ENCODE measurements around the gene PTPRN2. TPM values are rescaled to one million over a fixed set of nuclear protein-coding genes. Genes with fewer than 3 reads are reported as not detected.

The PTPRN2 gene
- total RNA-seq, 1 donor from 2014 or later = 2.4 TPM

GRCh38 chr7:157558875-157559595 is 1028.6 kb downstream of the PTPRN2 start:
- Histone ChIP-seq H3K27me3 (ENCODE audit: control insufficient read depth, insufficient read depth, low read length) (no peaks in the 10 kb centered on the region), H3K36me3 (ENCODE audit: control insufficient read depth, insufficient read depth, low read length) (no peaks in the 10 kb centered on the region), H3K4me3 (ENCODE audit: low read depth, low read length) (no peak overlapping the region)
- no peak for DNase-seq (ENCODE audit: low read depth)
- TF ChIP-seq CTCF (IDR thresholded peaks at IDR 0.05; ENCODE audit: insufficient read depth, low read length, poor library complexity, severe bottlenecking) = no peak

- no peak for TF ChIP-seq CTCF (IDR thresholded peaks at IDR 0.05; ENCODE audit: insufficient read depth, low read length, poor library complexity, severe bottlenecking)
- H3K4me3 ChIP-seq (ENCODE audit: low read depth, low read length) = no peak overlapping the region
- H3K36me3 ChIP-seq (ENCODE audit: control insufficient read depth, insufficient read depth, low read length) = no peaks in the 10 kb centered on the region
Measured at GRCh38 chr7:157558516-157558874, 1029.1 kb downstream of the PTPRN2 start.

GRCh38 chr7:157558061-157558460 is 1029.6 kb downstream of the PTPRN2 start:
- Histone ChIP-seq H3K4me3 (ENCODE audit: low read depth, low read length) (no peak overlapping the region), H3K36me3 (ENCODE audit: control insufficient read depth, insufficient read depth, low read length) (no peaks in the 10 kb centered on the region), H3K27me3 (ENCODE audit: control insufficient read depth, insufficient read depth, low read length) (no peaks in the 10 kb centered on the region)
- DNase-seq (ENCODE audit: low read depth) = no peak
- no peak for TF ChIP-seq CTCF (IDR thresholded peaks at IDR 0.05; ENCODE audit: insufficient read depth, low read length, poor library complexity, severe bottlenecking)

More at GRCh38 chr7:157558516-157558874, 1029.1 kb downstream of the PTPRN2 start:
- H3K27me3 ChIP-seq (ENCODE audit: control insufficient read depth, insufficient read depth, low read length) = no peaks in the 10 kb centered on the region
- DNase-seq (ENCODE audit: low read depth) = no peak

GRCh38 chr7:157557263-157557662 is 1030.4 kb downstream of the PTPRN2 start:
- no peak for DNase-seq (ENCODE audit: low read depth)
- Histone ChIP-seq H3K36me3 (ENCODE audit: control insufficient read depth, insufficient read depth, low read length) (no peaks in the 10 kb centered on the region), H3K27me3 (ENCODE audit: control insufficient read depth, insufficient read depth, low read length) (no peaks in the 10 kb centered on the region), H3K4me3 (ENCODE audit: low read depth, low read length) (no peak overlapping the region)
- no peak for TF ChIP-seq CTCF (IDR thresholded peaks at IDR 0.05; ENCODE audit: insufficient read depth, low read length, poor library complexity, severe bottlenecking)

- no peak for TF ChIP-seq CTCF (IDR thresholded peaks at IDR 0.05; ENCODE audit: insufficient read depth, low read length, poor library complexity, severe bottlenecking)
- DNase-seq (ENCODE audit: low read depth) = no peak
- Histone ChIP-seq H3K27me3 (ENCODE audit: control insufficient read depth, insufficient read depth, low read length) (no peaks in the 10 kb centered on the region), H3K36me3 (ENCODE audit: control insufficient read depth, insufficient read depth, low read length) (no peaks in the 10 kb centered on the region), H3K4me3 (ENCODE audit: low read depth, low read length) (no peak overlapping the region)
Measured at GRCh38 chr7:157556642-157556944, 1031.0 kb downstream of the PTPRN2 start.

Data from kidney epithelial cell (primary cell).